GM21737 (cell line): ENCODE measurements around the gene BCAT1.

Source experiments
- ATAC-seq: cut with Tn5 transposase; IDR thresholded peaks from one replicate; pipeline ENCODE4 v1.9.1; 2021; ENCODE audit warnings: mild to moderate bottlenecking, moderate library complexity; ENCODE audit not compliant: unreplicated experiment

The BCAT1 gene, protein sequence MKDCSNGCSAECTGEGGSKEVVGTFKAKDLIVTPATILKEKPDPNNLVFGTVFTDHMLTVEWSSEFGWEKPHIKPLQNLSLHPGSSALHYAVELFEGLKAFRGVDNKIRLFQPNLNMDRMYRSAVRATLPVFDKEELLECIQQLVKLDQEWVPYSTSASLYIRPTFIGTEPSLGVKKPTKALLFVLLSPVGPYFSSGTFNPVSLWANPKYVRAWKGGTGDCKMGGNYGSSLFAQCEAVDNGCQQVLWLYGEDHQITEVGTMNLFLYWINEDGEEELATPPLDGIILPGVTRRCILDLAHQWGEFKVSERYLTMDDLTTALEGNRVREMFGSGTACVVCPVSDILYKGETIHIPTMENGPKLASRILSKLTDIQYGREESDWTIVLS

DNA sequence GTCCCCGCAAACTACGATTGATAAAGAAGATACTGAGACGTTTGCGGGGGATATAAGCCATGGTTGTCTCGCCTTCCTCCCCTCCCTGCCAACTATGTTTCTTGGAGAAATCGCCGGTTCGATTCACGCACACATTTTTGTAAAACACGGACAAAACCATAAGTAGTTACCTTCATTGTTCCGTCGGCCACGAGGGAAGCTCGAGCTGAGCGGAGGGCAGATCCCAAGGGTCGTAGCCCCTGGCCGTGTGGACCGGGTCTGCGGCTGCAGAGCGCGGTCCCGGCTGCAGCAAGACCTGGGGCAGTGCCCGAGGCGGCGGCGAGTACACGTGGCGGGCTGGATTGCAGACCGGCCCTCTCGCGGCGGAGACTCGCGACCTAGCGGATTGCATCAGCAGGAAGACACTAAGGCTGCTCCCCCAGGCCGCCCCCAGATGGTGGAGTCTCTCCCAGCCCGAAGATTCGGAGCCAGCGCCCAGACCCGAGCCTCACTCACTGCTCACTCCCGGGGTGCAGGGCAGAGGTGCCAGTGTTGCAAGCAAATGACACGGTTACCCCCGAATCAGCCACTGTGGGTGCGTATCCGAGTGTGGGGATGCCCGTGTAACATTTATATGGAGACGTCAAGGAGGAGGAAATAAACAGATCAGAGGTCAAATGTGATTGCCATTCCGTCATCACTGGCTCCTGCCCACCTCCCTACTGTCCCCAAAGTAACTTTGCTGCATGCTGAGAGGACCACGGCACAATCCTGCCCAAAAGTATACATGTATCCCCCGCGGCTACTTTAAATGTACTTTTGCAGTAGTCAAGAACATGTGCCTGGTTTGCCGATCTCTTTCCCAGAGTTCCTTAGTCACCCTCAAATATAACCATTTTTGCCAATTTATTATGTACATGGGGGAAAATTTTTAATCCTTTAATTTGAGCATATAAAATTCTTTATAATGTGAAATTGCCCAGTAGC lies at the start of gene BCAT1:
BCAT1 (minus strand) TSS at position 345 of the 966 bp plus-strand sequence; CDS start at position 176, 169 bp downstream.
- peak; percentile 37 for ATAC-seq

DNA sequence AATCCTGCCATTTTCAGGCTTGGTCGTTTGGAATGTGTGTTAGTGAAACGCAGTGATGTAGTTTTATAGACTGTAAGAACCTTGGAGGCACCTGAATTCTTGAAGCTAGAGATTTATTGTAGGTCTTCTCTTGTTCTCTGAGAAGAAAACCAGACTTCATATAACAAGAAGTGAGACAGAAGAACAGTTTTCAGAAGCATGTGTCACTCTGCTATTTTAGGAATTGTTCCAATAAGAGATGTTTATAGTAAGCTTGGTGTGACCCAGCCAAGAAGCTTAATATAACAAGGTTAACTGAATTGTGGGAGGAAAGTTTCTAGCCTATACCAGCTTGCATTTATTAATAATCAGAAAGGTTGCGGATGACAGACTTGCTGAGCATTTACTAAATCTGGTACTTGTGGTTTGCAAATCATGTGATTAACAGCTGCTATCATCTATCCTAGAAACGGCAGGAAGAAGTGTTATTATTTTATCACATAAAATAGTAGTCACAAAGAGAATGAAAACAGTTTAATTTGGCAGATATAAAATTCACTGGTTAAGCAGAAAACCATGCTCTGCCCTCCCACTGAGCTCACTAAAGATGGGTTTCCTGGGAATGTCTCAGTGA lies 49.2 kb upstream of the BCAT1 start:
- peak; percentile 79 for ATAC-seq

DNA sequence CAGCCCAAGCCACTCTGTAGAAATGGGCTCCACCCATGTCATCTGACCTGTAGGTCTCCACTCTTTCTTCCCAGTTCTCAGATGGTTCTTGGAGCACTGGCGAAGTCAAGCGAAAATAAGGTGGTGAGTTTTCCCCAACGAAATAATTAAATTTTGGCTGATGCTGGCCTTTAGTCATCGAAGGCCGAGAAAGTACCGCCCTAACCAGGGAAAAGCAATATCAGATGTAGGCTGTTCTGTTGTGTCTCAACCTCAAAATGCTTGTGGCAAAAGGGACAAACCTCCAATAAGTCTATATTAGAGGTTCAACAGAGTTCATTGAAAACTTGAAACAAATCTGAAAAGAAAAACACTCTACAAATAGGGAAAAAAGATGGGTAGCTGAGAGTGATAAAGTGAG lies 48.6 kb upstream of the BCAT1 start:
- peak; percentile 11 for ATAC-seq

DNA sequence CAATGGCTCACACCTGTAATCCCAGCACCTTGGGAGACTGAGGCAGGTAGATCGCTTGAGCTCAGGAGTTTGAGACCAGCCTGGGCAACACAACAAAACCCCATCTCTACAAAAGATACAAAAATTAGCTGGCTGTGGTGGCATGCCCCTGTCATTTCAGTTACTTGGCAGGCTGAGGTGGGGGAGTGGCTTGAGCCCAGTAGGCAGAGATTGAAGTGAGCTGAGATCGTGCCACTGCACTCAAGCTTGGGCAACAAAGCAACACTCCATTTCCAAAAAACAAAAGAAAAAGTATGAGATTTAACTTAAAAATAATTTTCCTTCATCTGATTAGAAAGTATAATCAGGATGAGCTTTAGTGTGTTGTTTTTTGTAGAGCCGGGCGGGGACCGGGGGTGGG lies 47.9 kb upstream of the BCAT1 start:
- ATAC-seq, result no peak

DNA sequence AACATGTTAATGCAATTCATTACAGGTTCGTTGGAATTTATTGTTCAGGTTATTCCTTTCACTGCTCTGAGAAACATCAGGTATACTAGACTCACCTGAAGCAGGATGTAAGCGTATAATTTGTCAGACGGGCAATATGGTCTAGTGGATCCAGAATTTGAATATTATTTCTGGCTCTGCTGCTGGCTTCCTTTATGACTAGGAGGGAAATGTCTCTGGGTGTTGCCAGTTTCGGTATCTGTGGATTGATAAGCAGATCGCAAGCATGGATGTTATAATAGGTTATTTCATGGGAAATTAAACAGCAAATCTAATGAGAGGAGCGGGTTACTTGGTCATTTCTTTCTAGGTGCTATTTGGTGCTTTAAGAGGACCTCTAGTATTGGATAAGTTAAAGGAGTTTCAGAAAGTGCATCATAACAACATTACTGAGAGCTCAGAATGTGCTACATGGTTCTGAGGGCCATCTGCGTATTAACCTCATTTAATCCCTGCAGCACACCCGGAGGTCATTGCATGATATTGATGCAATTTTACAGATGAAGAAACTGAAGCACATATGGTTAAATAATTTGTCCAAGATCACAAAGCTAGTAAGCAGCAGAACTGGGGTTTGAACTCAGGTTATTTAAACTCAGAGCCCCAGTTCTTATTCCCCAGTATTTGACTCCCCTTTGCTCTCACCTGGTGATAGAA lies 47.3 kb upstream of the BCAT1 start:
- ATAC-seq, result no peak

DNA sequence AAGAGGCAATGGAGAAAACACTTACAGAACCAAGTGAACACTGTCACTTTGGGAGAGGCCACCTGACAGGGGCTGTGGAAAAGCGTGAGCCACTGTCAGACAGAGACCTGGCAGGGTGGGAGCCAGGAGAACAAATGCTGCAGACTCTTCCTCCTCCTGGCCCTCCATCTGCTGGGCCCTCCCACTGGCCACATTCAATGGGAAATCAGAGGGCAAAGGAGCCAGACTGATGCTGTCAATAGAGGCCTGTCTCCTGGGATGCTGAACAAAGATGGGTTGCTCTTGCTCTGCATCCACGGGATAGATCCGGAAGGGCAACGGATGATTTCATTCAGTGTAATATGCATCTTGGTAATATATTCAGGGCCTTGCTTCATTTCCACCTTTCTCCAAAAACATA lies 44.9 kb upstream of the BCAT1 start:
- ATAC-seq, result no peak

DNA sequence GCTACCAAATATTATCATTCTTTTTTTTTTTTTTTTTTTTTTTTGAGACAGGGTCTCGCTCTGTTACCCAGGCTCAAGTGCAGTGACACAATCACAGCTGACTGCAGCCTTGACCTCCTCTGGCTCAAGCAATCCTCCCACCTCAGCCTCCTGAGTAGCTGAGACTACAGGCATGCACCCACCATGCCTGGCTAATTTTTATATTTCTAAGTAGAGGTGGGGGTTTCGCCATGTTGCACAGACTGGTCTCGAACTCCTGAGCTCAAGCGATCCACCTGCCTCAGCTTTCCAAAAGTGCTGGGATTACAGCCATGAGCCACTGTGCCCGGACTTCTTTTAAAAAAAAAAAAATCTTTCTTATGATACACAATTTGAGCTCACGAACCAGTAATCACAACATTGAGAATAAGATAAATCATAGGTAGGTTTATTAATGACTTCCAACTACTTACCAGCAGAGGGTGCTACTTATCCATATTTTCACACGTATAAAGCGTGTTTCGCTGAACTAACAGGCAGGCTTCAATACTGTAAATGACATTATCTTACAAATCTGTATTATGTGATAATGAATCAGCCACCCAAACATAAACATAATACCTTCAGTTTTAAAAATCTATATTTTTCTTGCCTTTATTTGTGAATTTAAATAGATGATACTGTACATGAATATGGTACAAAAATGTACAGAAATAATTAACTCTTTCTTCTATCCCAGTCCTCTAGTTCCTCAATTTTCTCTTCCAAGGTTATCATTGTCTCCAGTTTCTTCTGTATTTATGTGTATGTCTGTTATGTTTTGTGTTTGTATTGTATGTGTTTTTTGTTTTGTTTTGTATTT lies 42.5 kb upstream of the BCAT1 start:
- no peak for ATAC-seq

DNA sequence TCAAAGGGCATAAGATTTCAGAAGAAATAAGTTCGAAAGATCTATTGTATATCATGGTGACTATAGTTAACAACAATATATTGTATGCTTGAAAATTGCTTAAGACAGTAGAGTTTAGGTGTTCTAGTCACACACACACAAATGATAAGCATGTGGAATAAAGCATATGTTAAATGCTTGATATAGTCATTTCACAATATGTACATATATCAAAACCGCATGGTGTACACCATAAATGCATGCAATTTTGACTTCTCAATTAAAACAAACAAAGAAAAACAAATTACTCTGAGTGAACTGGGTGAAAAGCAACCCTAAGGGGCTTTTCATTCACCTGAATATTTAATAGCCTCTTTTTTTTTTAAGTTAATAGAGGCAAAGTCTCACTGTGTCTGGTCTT lies 40.3 kb upstream of the BCAT1 start:
- ATAC-seq, result no peak

DNA sequence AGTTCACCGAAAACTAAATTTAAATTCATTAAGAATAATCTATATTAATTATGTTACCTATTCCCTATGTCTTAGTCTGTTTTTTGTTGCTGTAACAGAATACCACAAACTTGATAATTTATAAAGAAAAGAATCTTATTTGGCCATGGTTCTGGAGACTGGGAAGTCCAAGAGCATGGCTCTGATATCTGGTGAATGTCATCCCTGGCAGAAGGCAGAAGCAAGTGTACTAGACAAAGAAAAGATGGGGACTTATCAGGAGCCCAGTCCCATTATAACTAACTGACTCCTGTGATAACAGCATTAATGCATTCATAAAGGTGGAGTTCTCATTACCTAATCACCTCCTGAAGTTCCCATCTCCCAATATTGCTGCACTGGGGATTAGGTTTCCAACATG lies 33.3 kb upstream of the BCAT1 start:
- ATAC-seq, result no peak

DNA sequence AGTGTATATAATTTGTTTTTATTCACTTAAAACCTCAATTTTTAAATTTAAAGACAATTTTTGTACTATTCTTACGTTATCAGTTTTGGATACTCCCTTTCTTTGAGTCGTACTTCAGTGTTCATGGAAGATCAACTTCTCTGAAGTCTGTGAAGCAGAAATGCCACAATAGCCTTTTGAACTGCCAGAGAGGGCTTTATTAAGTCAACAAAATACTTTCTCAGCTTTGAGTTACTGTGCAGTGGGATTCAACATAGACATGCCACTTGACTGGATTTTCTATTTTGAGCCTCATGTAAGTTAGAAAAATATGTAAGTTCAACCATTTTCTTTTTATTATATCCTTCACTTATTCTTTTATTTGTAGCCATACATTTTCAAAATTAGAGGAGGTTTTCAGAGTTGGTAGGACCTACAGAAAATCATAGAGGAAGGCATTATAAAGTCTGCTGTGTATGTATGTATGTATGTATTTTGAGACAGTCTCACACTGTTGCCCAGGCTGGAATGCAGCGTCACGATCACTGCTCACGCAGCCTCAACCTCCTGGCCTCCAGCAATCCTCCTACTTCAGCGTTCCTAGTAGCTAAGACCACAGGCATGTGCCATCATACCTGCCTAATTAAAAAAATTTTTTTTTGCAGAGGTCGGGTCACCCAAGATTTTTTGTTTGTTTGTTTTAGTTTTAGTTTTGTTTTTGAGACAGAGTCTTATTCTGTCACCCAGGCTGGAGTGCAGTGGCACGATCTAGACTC lies 31.3 kb upstream of the BCAT1 start:
- ATAC-seq, result no peak

DNA sequence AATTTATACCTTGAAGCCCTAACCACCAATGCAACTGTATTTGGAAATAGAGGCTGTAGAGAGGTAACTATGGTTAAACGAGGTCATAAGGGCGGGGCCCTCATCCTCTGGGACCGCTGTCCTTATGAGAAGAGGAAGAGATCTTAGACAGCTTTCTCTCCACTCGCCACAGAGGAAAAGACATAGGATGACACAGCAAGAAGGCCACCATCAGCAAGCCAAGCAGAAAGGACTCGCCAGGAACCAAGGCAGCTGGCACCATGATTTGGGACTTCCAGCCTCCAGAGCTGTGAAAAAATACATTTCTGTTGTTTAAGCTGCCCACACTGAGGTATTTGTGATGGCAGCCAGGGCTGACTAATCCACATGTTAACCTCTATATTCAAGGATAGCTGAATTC lies 30.4 kb upstream of the BCAT1 start:
- no peak for ATAC-seq

DNA sequence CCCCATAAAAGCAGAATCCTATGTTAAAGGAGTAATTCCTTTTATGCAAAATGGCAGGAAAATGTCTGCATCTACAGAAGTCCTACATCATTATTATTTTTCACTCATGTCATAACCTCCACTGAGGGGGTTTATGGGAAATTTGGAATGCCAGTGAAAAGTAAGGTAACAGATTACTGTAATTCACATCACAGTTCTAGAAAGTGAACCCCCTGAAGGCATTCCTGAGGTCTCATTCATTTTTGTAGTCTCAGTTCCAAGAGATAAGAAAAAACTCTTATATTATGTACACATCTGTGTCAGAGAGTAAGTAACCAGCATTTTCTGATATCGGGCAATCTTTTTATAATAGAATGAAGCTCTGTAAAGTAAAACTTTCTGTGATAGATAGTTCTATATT lies 28.8 kb upstream of the BCAT1 start:
- ATAC-seq, result no peak

DNA sequence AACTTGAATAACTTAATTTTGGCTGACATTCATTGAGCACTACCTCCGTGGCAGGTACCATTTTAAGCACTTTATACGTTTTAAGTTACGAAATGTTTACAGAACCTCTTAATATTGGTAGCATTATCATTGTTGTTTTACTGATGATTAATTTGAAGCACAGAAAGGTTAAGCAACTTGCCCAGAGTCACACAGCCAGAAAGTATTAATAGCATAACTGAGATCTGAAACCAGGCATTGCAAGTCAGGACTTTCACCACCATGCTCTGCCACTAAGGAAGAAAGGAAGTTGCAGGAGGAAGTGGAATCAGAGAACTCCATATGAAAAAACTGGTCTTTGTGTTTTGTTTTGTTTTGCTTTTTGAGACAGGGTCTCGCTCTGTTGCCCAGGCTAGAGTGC lies 28.2 kb upstream of the BCAT1 start:
- ATAC-seq, result no peak

DNA sequence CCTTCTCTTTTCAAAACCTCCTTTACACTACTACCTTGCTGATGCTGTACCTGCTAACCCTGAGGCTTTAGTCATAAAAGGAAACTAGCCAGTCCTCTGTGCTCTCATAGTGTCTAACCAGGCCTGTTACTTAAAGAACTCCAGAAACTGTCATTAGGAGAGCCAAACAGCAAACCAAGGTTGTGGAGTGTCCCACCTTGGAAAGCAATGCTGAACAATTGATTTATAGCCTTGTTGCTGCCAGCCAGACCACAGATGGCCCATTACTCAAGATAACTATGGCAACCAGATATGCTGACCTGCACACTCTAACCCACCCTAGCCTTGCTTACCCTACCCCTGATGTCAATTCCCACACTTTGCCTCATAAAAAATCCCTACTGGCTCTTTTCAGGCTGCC lies 26.5 kb upstream of the BCAT1 start:
- ATAC-seq, result no peak

DNA sequence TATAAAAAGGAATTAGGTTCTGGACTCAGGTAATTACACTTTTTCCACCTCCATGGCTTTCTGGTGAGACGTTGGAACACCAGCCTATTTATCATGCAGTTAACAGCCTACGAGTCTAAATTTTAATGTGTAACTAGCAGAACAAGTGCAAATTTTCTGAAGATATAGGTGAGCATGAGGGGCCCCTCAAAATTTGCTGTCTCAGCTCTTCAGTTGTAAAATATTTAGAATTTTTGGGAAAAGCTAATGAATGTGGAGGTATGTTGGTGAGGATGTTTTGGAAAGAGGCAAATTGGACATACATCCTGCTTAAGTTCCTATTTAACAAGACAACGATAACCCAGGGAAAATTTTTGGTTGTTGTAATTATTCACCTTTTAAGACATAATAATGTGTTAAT lies 25.3 kb upstream of the BCAT1 start:
- ATAC-seq, result no peak

DNA sequence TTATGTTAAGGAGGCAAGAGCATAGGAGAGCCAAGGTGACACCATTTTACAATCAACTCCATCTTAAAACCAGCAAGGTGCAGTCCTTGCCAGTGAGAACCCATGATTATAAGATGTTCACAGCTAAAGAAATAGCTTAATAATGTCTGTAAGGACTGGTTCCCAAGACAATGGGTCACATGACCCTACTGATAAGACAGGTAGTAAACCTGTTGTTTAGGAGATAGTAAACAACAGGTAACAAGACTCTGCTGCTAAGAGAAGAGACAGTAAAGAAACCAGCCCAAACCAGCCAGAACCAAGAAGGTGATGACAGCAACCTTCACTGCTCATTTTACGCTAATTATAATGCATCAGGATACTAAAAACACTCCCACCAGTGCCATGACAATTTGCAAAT lies 23.2 kb upstream of the BCAT1 start:
- no peak for ATAC-seq

DNA sequence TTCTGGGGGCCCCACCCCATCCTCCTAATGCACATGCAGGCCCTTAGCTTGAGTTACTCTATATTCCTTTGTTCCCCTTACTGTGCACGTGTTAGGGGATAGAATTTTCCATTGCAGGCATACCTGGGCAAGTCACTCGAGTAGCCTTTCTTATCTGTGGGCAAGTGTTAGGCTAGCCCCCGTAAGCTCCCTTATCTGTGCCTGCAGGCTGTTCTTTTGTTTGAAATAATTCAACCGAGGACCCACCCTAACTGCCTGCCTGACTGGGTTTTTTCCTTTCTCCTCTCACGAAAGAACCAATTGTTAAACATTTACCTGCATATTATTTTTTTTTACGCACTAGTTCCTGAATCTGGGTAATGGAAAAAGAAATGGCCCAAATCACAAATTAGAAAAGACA lies 21.3 kb upstream of the BCAT1 start:
- no peak for ATAC-seq

DNA sequence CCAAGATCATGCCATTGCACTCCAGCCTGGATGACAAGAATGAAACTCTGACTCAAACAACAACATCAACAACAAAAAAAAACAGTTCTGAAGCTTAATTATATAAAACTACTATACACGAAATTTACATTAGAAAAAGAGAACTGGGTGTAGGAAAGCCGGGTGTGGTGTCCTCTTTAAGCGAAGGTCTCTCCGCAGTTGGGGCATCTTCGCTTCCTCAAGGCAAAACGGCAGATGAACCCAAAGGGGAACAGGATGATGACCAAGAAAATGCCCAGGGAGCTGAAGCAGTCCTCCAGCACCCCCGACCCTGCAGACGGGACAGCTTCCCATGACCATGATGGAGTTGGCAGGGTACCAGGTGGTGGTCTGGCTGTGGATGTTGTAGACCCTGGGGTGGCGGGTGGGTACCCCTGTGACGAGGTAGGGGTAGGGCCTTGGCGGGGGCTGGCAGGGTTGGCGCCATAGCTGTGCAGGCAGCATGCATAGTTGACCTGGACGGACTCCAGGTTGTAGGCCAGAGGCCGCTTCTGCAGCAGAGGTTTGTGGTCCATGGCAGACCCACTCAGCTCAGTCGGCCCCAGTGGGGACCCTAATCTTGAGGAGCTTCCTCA lies 18.2 kb upstream of the BCAT1 start:
- no peak for ATAC-seq

DNA sequence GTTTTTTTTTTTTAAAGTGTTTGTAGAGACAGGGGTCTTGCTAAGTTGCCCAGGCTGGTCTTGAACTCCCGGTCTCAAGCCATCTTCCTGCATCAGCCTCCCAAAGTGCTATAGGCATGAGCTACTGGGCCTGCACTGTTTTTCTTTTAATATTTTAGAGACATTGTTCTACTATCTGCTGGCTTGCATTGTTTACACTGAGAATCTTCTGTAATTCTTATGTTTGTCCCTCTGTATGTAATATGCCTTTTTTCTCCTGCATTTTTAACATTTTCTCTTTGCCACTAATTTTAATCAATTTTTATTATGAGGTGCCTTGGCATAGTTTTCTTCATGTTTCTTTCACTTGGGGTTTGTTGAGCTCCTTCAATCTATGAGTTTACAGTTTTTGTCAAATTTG lies 15.4 kb upstream of the BCAT1 start:
- ATAC-seq, result no peak
